GM18951 (cell line): ENCODE results near the gene SH3RF1.

ENCODE experiments used
- POLR2A ChIP-seq: IDR thresholded peaks from 4 replicates; pipeline ENCODE4 v1.6.1; 2011; ENCODE audit warnings: mild to moderate bottlenecking; ENCODE audit not compliant: insufficient read length, insufficient read depth; ENCODE audit errors: extremely low read depth
- in situ Hi-C: fragments of 300-500 bp; cut with MboI; formaldehyde crosslinking; loops from one replicate; pipeline ENCODE4 v1.12.0; 2022; ENCODE audit warnings: low sequenced_read_pairs, mixed read lengths, inconsistent platforms; ENCODE audit not compliant: unreplicated experiment

Gene SH3RF1

DNA sequence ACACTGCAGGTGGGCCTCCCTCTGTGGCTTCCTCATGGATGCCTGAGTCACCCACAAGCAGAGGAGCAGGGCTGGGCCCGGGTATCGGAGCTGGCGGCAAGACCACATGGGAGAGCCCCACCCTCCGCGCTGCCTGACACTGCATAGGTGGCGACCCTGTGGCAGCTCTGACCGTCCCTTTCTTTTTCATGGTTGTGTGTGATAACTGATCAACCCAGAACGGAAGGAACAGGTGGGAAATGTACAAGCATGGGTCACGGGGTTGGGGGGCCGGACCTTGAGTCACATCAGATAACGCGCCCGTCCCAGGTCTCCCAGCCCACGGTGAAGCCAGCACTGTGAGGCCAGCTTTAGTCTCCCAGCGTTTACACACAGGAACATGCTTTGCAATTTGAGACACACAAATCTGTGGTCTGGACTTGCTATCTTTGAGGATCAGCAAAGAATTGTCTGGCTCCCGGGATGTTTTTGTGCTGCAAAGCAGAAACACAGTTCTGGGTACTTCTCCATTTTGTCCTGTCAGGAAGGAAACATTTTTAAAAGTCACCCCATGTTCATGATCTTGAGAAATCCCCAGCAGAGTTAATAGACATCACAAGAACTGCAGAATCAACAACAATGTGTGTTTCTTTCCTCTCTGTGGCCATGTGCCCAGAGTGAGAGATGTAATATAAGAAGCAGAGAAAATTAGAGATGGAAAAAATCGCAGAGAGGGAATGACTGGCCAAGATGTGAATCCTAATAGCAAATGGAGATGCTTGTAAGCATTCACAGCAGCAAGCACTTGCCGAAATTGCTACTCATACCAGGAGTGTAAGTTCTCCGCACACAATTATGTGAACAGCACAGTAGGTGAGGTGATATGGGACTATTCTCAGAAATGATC is 190.6 kb downstream of the SH3RF1 start:
- in situ Hi-C loops: no loop called here

GRCh38 chr4:169074117-169074516 is 196.6 kb downstream of the SH3RF1 start:
- no peak for TF ChIP-seq POLR2A
- in situ Hi-C loops: no loop called here

More for the DNA sequence above, 190.6 kb downstream of the SH3RF1 start:
- TF ChIP-seq POLR2A: peak; percentile 54

- no peak for TF ChIP-seq POLR2A
- in situ Hi-C loops: no loop called here
Measured at GRCh38 chr4:169071747-169072146, 199.0 kb downstream of the SH3RF1 start.

DNA sequence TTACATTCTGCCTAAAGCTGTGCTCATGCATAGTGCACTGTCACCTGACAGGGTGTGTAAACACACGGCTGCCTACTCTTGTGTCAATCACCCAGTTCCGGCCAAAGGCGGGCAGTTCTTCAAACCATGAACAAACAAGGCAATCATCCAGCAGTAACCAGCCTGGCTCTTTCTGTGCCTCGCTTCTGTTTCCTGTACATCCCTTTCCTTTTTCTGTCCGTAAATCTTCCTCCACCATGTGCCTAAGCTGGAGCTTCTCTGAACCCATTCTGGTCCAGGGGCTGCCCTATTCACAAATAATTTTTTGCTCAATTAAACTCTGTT is 199.9 kb downstream of the SH3RF1 start:
- TF ChIP-seq POLR2A: no peak
- in situ Hi-C loops: no loop called here

DNA sequence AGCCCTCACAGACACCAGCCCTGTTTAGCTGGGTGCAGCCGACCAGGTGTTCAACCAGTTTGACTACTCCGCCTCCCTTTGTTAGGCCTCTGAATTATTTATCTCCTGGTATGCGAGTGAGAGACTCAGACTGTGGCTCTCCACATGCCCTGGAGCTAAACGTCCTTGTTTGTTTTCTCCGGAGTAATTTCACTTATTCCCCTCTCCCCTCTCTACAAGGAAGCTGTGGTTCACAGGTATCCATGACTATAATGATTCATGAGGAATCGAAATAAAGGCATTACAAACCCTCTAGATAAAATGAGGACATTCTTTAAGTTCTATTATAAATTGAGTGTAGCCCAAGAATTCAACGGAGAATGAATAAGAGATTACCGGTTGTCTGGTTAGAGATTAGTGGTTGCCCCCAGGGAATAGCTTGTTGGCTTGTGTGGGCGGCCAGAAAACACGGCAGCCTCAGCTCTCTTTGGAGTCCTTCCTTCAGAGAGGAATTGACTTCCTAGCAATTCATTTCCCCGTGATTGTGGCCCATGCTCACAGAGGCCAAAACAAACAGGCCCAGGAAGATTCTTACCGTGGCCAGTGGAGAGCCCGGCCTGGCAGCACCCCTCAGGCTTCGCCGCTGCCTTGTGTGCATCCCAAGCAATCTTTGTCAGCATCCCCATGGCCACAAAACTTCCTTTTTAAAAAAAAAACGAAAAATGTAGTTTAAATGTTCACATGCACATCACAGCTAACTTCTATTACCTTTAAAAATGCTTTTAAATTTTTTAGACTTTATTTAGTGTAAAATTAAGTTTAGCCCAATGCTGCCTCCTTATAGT is 200.5 kb downstream of the SH3RF1 start:
- in situ Hi-C loops: no loop called here
- no peak for TF ChIP-seq POLR2A

- in situ Hi-C loops: no loop called here
- TF ChIP-seq POLR2A: no peak
Measured at GRCh38 chr4:169068423-169068822, 202.3 kb downstream of the SH3RF1 start.

DNA sequence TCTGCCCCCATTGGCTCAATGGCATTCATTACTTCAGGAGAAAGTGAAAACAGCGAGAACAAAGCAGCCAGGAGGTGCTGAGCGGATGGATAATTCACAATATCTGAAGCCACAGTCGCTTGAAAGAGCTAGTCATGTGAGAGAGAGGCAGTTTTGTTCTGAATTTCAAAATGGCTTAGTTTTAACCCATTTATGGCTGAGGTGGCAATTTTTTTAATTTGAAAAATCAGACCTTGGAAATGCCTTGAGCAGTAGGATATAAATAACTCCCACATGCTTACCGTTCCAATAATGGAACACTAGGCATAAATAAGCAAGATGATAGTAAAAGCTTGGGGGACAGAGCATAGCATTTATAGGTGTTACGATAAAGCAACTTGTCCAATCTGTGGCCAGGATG is 203.8 kb downstream of the SH3RF1 start:
- no peak for TF ChIP-seq POLR2A
- in situ Hi-C loops: no loop called here

DNA sequence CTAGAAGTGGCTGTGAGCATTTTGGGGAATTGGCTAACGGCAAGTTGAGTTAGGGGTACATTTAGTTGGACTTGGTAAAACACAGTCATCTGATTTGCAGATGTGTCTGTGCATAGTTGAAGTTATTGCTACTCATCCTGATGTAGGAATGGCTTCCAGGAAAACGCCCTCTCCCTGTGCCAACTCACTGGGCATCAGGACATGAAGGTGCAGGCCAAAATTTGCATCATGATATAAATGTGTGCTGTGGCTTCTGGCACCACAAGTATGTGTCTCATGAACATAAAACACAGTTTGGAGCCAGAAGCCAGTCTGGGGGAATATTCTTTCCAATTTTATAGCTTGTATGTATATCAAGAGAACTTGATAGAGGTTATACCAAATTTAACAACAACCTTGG is 206.5 kb downstream of the SH3RF1 start:
- in situ Hi-C loops: no loop called here
- TF ChIP-seq POLR2A: no peak

DNA sequence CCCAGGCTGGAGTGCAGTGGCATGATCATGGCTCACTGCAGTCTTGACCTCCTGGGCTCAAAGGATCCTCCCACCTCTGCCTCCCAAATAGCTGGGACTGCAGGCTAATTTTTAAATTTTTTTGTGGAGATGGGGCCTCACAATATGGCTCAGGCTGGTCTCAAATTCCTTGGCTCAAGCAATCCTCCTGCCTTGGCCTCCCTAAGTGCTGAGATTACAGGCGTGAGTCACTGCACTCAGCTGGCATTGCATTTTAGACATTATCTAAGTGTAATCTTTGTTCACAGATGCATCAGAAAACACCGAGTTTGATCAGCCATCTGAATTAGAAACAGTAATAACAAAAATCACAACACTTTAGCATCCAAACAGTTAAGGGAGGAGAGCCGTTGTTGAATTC is 207.3 kb downstream of the SH3RF1 start:
- in situ Hi-C loops: no loop called here
- no peak for TF ChIP-seq POLR2A

DNA sequence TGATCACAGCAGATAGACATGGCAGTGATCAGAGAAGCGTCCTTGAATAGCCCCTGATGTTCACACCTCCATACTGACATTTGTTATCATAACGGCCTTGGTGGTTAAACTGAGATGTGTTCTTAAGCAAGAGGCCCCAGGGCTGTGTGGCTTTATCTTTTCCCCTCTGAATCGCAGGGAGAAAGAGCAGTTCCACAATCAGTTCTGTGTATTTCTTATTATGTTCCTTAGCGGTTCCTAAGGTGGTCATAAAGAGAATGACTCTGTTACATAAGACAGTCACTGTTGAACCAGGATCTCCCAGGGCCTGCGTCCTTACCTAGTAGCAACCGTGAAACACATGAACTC is 207.9 kb downstream of the SH3RF1 start:
- in situ Hi-C loops: no loop called here
- no peak for TF ChIP-seq POLR2A

DNA sequence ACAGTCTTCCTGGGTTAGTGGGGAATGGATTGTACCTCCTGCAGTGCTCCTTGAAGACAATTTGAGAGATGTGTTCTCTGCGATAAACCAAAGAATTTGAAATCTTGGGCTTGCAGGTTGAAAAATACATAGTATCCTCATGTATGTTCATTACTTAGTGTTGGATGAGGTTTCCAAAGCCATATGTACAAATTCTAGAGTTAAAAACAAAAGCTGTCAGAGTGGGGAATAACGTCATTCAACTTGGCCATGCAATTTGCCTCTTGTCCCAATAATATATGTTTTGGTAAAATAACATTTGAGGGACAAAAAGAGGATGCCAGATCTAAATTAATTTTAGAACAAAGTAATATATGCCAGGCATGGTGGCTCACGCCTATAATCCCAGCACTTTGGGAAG is 209.4 kb downstream of the SH3RF1 start:
- no peak for TF ChIP-seq POLR2A
- in situ Hi-C loops: no loop called here

DNA sequence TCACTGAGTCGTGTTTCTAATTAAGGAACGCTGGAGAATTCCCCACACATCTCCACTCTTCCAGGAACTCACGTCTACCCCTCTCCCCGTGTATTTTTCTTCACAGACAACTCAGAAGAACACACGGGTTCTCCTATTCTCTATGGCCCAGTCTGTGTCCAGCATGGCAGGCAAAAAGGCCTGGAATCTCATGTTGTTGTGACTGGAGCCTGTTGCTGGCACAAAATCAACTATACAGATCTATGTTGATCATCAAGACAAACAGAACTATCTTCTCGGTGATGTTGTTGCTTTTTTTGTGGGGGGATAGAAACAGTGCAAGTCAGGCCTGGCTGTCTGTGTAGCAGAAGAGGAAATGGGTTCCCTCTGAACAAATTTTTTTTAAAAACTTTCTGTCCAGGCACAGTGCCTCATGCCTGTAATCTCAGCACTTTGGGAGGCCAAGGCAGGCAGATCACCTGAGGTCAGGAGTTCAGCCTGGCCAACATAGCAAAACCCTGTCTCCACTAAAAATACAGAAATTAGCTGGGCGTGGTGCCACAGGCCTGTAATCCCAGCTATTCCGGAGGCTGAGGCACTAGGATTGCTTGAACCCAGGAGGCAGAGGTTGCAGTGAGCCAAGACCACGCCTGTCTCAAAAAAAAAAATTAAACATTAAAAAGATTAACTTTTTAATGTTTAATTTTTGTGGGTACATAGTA is 210.2 kb downstream of the SH3RF1 start:
- TF ChIP-seq POLR2A: no peak
- in situ Hi-C loops: no loop called here

GRCh38 chr4:169059306-169060211 is 211.2 kb downstream of the SH3RF1 start:
- no peak for TF ChIP-seq POLR2A
- in situ Hi-C loops: no loop called here

DNA sequence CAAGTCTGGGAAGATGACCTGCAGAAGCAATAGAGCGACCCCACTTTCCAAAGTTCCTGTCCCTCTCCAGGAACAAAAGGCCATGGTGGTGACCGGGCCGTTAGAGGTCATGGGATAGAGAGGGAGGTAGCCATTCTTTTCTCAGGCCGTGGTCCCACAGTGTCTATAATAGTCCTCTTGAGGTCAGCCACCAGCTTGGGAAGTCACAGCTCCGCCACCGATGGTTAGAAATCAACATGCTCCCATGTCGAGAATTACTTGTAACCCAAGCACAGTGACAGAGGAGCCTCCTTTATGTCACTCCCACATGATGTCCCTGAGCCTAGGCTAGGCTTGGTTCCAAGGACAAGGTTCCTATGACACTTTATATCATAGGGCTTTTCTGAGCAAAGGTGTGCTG is 212.4 kb downstream of the SH3RF1 start:
- in situ Hi-C loops: no loop called here
- TF ChIP-seq POLR2A: no peak
